Activated T-cell treated with anti-CD3 and anti-CD28 coated beads for 48 hours (primary cell): ENCODE measurements around the gene ZNF333.
"Not testable (repeated sequence)": the region's sequence is repeated elsewhere in the genome, so short reads cannot be mapped to it uniquely, and the experiment has no call there.

Source experiments
- DNase-seq: peaks from one replicate; pipeline ENCODE4 v3.0.0-alpha.2; 2020; ENCODE audit warnings: low read depth

ZNF333 gene

DNA sequence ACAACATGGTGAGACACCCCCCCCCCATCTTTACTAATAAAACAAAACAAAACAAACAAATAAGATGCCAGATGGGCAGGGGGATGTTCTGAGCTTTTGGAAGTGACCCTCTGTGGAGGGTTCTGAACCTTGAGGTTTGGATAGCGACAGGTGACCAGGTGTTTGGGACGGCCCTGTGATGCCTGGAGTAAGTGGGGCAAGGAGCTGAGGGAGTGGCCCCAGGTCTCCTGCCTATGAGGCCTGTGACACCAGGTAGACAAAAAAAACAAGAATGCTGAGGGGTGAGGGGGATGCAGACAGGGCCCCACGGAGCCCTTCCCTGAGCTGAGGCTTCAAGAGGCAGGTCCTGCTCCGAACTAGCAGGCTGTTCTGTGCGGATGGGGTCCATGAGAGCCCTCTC, 79.4 kb downstream of the ZNF333 start:
- no peak for DNase-seq

DNA sequence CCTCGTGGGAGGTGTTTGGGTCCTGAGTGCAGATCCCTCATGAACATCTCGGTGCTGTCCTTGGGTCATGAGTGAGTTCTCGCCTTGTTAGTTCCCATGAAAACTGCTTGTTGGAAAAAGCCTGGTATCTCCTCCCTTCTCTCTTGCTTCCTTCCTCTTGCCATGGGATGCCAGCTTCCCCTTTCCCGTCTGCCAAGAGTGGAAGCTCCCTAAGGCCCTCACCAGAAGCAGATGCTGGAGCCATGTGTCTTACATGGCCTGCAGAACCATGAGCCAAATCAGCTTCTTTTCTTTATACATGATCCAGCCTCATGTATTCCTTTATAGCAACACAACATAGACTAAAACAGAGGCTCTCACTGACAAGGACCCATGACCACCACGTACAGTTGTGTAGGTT, 80.3 kb downstream of the ZNF333 start:
- no peak for DNase-seq

GRCh38 chr19:14770944-14771839, 81.3 kb downstream of the ZNF333 start:
- no peak for DNase-seq

GRCh38 chr19:14772467-14772866, 82.6 kb downstream of the ZNF333 start:
- DNase-seq = no peak

DNA sequence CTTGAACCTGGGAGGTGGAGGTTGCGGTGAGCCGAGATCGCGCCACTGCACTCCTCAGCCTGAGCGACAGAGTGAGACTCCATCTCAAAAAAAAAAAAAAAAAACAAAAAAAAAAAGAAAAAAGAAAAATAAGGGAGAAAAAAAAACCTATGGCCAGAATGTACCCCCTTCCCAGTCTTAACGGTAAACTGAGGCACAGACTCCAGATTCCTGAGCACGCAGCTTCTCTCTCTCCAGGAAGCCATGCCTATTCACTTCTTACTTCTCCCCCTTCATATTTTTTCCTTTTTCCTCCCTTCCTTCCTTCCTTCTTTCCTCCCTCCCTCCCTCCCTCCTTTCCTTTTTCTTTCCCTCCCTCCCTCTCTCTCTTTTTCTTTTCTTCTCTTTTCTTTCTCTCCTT, 83.1 kb downstream of the ZNF333 start:
- DNase-seq = no peak

- not testable (repeated sequence) for DNase-seq
Observed at GRCh38 chr19:14773722-14774121, 83.9 kb downstream of the ZNF333 start.

- DNase-seq = no peak
Observed at GRCh38 chr19:14774373-14774772, 84.5 kb downstream of the ZNF333 start.

- not testable (repeated sequence) for DNase-seq
Observed at GRCh38 chr19:14775326-14775725, 85.5 kb downstream of the ZNF333 start.

GRCh38 chr19:14775869-14776586, 86.2 kb downstream of the ZNF333 start:
- no peak for DNase-seq

DNA sequence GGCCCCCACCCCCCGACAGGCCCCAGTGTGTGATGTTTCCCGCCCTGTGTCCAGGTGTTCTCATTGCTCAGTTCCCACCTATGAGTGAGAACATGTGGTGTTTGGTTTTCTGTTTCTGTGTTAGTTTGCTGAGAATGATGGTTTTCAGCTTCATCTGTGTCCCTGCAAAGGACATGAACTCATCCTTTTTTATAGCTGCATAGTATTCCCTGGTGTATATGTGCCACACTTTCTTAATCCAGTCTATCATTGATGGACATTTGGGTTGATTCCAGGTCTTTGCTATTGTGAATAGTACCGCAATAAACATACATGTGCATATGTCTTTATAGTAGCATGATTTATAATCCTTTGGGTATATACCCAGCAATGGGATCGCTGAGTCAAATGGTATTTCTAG, 87.8 kb downstream of the ZNF333 start:
- not testable (repeated sequence) for DNase-seq

- DNase-seq = not testable (repeated sequence)
Observed at GRCh38 chr19:14778110-14778845, 88.4 kb downstream of the ZNF333 start, which contains the start of gene ADGRE2. Gene ADGRE2, minus strand, starts transcription at chr19:14778560. Its CDS starts 1,804 bp downstream, at chr19:14776756.

DNA sequence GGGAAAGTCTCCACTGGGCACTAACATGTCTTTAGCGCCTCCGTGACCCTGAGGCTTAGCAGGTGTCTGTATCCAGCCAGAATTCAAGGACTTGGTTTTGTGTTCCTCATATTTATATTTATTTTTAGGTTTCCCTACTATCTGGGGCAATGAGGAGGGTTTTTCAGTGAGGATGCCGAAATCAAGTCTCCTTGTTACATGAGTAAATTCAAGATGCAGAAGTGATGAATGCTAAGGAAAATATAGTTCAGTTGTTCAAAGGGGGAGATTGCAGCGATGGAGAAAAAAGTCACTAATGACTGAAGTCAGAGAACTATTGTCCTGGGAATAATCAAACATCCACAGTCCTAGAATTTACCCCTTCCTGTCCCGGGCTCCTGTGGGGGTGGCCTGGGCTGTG, 89.3 kb downstream of the ZNF333 start:
- no peak for DNase-seq

DNA sequence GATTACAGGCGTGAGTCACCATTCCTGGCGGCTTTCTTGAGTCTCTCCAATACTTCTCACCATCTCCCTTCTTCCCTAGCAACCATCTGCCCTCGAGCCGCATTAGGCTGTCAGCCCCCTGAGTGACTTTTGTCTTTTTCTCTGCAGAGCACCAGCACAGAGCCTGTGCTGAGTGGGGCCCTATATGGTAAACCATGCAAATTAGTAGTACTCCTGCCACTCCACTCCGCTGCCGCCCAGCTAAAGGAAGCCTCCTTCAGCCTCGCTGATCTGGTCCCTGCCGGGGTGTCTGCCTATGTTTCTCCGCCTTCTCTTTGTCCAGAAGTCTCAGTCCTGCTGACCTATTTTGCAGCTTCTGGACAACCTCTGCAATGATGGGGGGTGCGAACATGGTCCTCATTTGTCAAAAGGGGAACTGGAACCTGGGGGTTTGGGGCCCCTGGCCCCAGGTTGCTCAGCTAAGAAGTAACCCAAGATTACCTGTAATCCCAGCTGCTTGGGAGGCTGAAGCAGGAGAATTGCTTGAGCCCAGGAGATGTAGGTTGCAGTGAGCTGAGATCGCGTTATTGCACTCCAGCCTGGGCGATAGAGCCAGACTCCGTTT, 90.9 kb downstream of the ZNF333 start:
- DNase-seq = not testable (repeated sequence)

DNA sequence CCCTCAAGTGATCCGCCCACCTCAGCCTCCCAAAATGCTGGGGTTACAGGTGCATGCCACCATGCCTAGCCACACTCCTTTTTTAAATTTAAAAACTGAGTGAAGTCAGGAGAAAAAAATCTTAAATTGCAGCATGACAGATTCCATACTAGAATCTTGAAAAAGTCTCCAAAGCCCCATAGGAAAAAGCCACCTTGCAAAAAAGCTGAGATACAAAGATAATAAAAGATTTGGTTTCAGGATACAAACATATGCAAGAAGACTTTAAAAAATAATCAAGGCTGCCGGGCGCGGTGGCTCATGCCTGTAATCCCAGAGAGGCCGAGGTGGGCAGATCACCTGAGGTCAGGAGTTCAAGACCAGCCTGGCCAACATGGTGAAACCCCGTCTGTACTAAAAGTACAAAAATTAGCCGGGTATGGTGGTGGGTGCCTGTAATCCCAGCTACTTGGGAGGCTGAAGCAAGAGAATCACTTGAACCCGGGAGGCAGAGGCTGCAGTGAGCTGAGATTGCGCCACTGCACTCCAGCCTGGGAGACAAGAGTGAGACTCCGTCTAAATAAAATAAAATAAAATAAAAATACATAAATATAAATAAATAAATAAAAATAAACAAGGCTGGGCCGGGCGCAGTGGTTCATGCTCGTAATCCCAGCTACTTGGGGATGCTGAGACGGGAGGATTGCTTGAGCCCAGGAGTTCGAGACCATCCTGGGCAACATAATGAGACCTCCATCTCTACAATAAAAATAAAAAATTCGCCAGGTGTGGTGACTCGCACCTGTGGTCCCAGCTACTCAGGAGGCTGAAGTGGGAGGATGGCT, 92.1 kb downstream of the ZNF333 start:
- not testable (repeated sequence) for DNase-seq

- DNase-seq = no peak
Observed at GRCh38 chr19:14782626-14783409, 93.0 kb downstream of the ZNF333 start.
